HCT116 (cell line): Measurements from ENCODE around the gene CYP4F11. TPM values are rescaled to one million over a fixed set of nuclear protein-coding genes. Genes with fewer than 3 reads are reported as not detected.

ENCODE experiments used
- ATAC-seq: fragments of 200-7000 bp; cut with Tn5 transposase; 2 replicates; pipeline ENCODE4 v1.9.1; 2020; ENCODE audit warnings: mild to moderate bottlenecking, moderate library complexity
- BruUV-seq: library from RNA; stranded (reverse); fragments of 400-500 nt; replicated peaks from 2 replicates; lab custom pipeline; 2021; lab: Mats Ljungman, UMichigan
- CTCF ChIA-PET: fragments of 300-600 bp; sonication (Branson Sonifier 250); formaldehyde crosslinking; loops from one replicate; lab custom pipeline; 2021; ENCODE audit warnings: antibody characterized with exemption; lab: Charles Lee
- POLR2A ChIA-PET: fragments of 300-600, 350-600 bp; sonication (Branson Sonifier 250); formaldehyde crosslinking; loops from one replicate; lab custom pipeline; 2021; ENCODE audit warnings: antibody characterized with exemption; lab: Charles Lee
- RAD21 ChIA-PET, 2 experiments: fragments of 300-600 bp; sonication (Branson Sonifier 250); formaldehyde crosslinking; loops; one replicate each; lab custom pipeline; 2023; ENCODE audit warnings: low total read pairs in 2 of 2; ENCODE audit not compliant: uncharacterized antibody in 2 of 2, unreplicated experiment in 2 of 2, low non-redundant PET in 1 of 2; lab: Charles Lee
- DNase-seq: peaks from one replicate; pipeline ENCODE4 v3.0.0-alpha.2; 2010; ENCODE audit warnings: low read depth, low spot score
- H2AFZ ChIP-seq: fragments of 200-600 bp; shearing (Covaris generic), sonication (generic); 2 replicates; pipeline ENCODE4 v1.6.1; 2017; ENCODE audit warnings: low read depth, mixed run types, mixed read lengths, antibody characterized with exemption, low read length; ENCODE audit not compliant: poor library complexity, severe bottlenecking
- H3K27ac ChIP-seq: 2 replicates; pipeline ENCODE4 v1.5.1; 2012; ENCODE audit warnings: low read depth, low read length
- H3K27me3 ChIP-seq: fragments of 200-600 bp; sonication (generic); 2 replicates; pipeline ENCODE4 v1.6.1; 2016; ENCODE audit warnings: mixed run types, low read length, mixed read lengths; ENCODE audit not compliant: insufficient read depth
- H3K36me3 ChIP-seq, 2 experiments: fragments of 200-500 bp in 1 of 2; fragments of 200-600 bp in 1 of 2; sonication (Bioruptor generic) in 1 of 2; sonication (generic) in 1 of 2; 2 replicates each; pipeline versions ENCODE4 v1.5.1 to v1.6.1; 2014 to 2016; ENCODE audit warnings: low read length in 2 of 2, inconsistent platforms in 1 of 2, mixed read lengths in 1 of 2, mixed run types in 1 of 2; ENCODE audit not compliant: insufficient read depth in 2 of 2, control insufficient read depth in 1 of 2
- H3K4me1 ChIP-seq, 2 experiments: fragments of 200-600 bp in 1 of 2; sonication (generic) in 1 of 2; 2 replicates each; pipeline versions ENCODE4 v1.5.1 to v1.6.1; 2012 to 2017; ENCODE audit warnings: low read length in 2 of 2, inconsistent platforms in 1 of 2, mild to moderate bottlenecking in 1 of 2, mixed read lengths in 1 of 2, mixed run types in 1 of 2, moderate library complexity in 1 of 2; ENCODE audit not compliant: insufficient read depth in 2 of 2, control insufficient read depth in 1 of 2
- H3K4me2 ChIP-seq: fragments of 200-600 bp; sonication (generic); 2 replicates; pipeline ENCODE4 v1.6.1; 2017; ENCODE audit warnings: mixed run types, low read length, mixed read lengths
- H3K4me3 ChIP-seq, 2 experiments: fragments of 200-600 bp in 1 of 2; sonication (generic) in 1 of 2; replicated peaks in 1 of 2; 2 replicates each; pipeline ENCODE4 v1.5.1; 2011 to 2016; ENCODE audit warnings: low read length in 2 of 2, control low read depth in 1 of 2, low read depth in 1 of 2, mild to moderate bottlenecking in 1 of 2, mixed read lengths in 1 of 2, mixed run types in 1 of 2
- H3K79me2 ChIP-seq: fragments of 200-600 bp; sonication (generic); 2 replicates; pipeline ENCODE4 v1.6.1; 2017; ENCODE audit warnings: mild to moderate bottlenecking, mixed run types, low read length, moderate library complexity, mixed read lengths; ENCODE audit not compliant: insufficient read depth
- H3K9ac ChIP-seq: fragments of 200-600 bp; sonication (generic); 2 replicates; pipeline ENCODE4 v1.6.1; 2016; ENCODE audit warnings: low read length, mixed read lengths
- H3K9me2 ChIP-seq: fragments of 200-600 bp; sonication (generic), shearing (Covaris generic); 2 replicates; pipeline ENCODE4 v1.6.1; 2017; ENCODE audit warnings: mixed run types, mild to moderate bottlenecking, moderate library complexity; ENCODE audit not compliant: insufficient read depth
- H3K9me3 ChIP-seq, 2 experiments: fragments of 200-500 bp in 1 of 2; fragments of 200-600 bp in 1 of 2; sonication (Bioruptor generic) in 1 of 2; sonication (generic) in 1 of 2; 2 replicates each; pipeline ENCODE4 v1.6.1; 2014 to 2017; ENCODE audit warnings: low read length in 2 of 2, mixed read lengths in 2 of 2, inconsistent platforms in 1 of 2, low read depth in 1 of 2, mild to moderate bottlenecking in 1 of 2, mixed run types in 1 of 2, moderate library complexity in 1 of 2; ENCODE audit not compliant: control insufficient read depth in 1 of 2, insufficient read depth in 1 of 2
- H4K20me1 ChIP-seq: fragments of 200-600 bp; sonication (generic), shearing (Covaris generic); 2 replicates; pipeline ENCODE4 v1.6.1; 2017; ENCODE audit warnings: mixed run types, mild to moderate bottlenecking, moderate library complexity; ENCODE audit not compliant: insufficient read depth
- CEBPB ChIP-seq: IDR thresholded peaks from 2 replicates; pipeline ENCODE4 v1.6.1; 2012; ENCODE audit warnings: low read depth
- EZH2phosphoT487 ChIP-seq: fragments of 200-600 bp; IDR thresholded peaks from 2 replicates; pipeline ENCODE4 v1.6.1; 2018; ENCODE audit warnings: antibody characterized with exemption, borderline replicate concordance
- FOSL1 ChIP-seq: IDR thresholded peaks from 2 replicates; pipeline ENCODE4 v1.6.1; 2012; ENCODE audit warnings: low read depth
- JUND ChIP-seq: IDR thresholded peaks from 2 replicates; pipeline ENCODE4 v1.6.1; 2012
- MAX ChIP-seq: IDR thresholded peaks from 2 replicates; pipeline ENCODE4 v1.6.1; 2012
- POLR2AphosphoS5 ChIP-seq: IDR thresholded peaks from 2 replicates; pipeline ENCODE4 v1.6.1; 2011; ENCODE audit warnings: mild to moderate bottlenecking, low read depth, low read length, moderate library complexity
- REST ChIP-seq: IDR thresholded peaks from 2 replicates; pipeline ENCODE4 v1.6.1; 2012; ENCODE audit warnings: low read depth
- intact Hi-C: fragments of 100-400 bp; cut with micrococcal nuclease; formaldehyde crosslinking; loops from 2 replicates; pipeline ENCODE4 v1.10.0; 2022
- total RNA-seq: library from RNA; stranded (reverse); gene quantifications from one replicate; pipeline ENCODE4 v1.2.1, GENCODE V29; 2021; ENCODE audit not compliant: unreplicated experiment

Gene CYP4F11
- total RNA-seq, 1 experiment from 2014 or later: 17.9 TPM

GRCh38 chr19:15948223-15949058, 14.1 kb upstream of the CYP4F11 start, which contains the start of gene OR10H4:
Gene OR10H4, plus strand, starts transcription at chr19:15949008. Its CDS starts 0 bp downstream, at chr19:15949008.
- no peaks in the 10 kb centered on the region for H4K20me1 ChIP-seq
- no peaks in the 10 kb centered on the region for H3K36me3 ChIP-seq
- ATAC-seq (no peak), DNase-seq (no peak)
- ChIA-PET POLR2A (no interaction called here), CTCF (no interaction called here), RAD21 (no interaction called here)
- TF ChIP-seq EZH2phosphoT487 (no peak), POLR2AphosphoS5 (no peak), JUND (no peak)
- BruUV-seq: no TSS peak
- no peak within 1 kb of the TSS for H2AFZ ChIP-seq
- no peaks in the 10 kb centered on the region for H3K9me2 ChIP-seq
- intact Hi-C loops: no loop called here
- no peaks in the 10 kb centered on the region for H3K27me3 ChIP-seq
- no peak within 1 kb of the TSS for H3K9ac ChIP-seq
- no peaks in the 10 kb centered on the region for H3K4me1 ChIP-seq
- no peaks in the 10 kb centered on the region for H3K79me2 ChIP-seq
- no peak within 1 kb of the TSS for H3K4me3 ChIP-seq
- H3K9me3 ChIP-seq: peaks cover 5 to 16% of the 10 kb centered on the region in 2 experiments; a peak in 3 of 4 replicates
- no peak within 1 kb of the TSS for H3K4me2 ChIP-seq
- H3K27ac ChIP-seq: no peak within 1 kb of the TSS

- intact Hi-C loops: no loop called here
- Histone ChIP-seq H3K79me2 (no peaks in the 10 kb centered on the region), H3K4me3 (no peak overlapping the region), H3K36me3 (no peaks in the 10 kb centered on the region), H4K20me1 (no peaks in the 10 kb centered on the region), H3K9me3 (peaks cover 5 to 16% of the 10 kb centered on the region in 2 experiments; a peak in 3 of 4 replicates), H3K9ac (no peak overlapping the region), H3K4me2 (no peak overlapping the region), H3K4me1 (no peaks in the 10 kb centered on the region), H3K27ac (no peak overlapping the region), H2AFZ (no peak overlapping the region), H3K27me3 (no peaks in the 10 kb centered on the region), H3K9me2 (no peaks in the 10 kb centered on the region)
- ChIA-PET POLR2A (no interaction called here), CTCF (no interaction called here), RAD21 (no interaction called here)
- no peak for TF ChIP-seq REST
- TF ChIP-seq CEBPB: no peak
- TF ChIP-seq MAX: no peak
- TF ChIP-seq FOSL1: no peak
- ATAC-seq (no peak), DNase-seq (no peak)
- BruUV-seq: no TSS peak
These were observed 11.0 kb upstream of the CYP4F11 start for GRCh38 chr19:15945301-15945700.
